Keratinocyte (primary cell): Measurements from ENCODE around the gene OR2AJ1. TPM values are rescaled to one million over a fixed set of nuclear protein-coding genes. Genes with fewer than 3 reads are reported as not detected.
"Not testable (repeated sequence)": the region's sequence is repeated elsewhere in the genome, so short reads cannot be mapped to it uniquely, and the experiment has no call there.

Experiments used
- DNase-seq: peaks from one replicate; pipeline ENCODE4 v3.0.0-alpha.2; 2011; ENCODE audit warnings: low read depth, missing footprints, low spot score
- FAIRE-seq: peaks from 2 replicates; lab custom pipeline; 2011; peaks lifted over from hg19 to GRCh38; lab: Jason Lieb, UNC
- H2AFZ ChIP-seq: 2 replicates; pipeline ENCODE4 v1.6.0; 2012; ENCODE audit warnings: low read length, control low read depth, inconsistent platforms; ENCODE audit not compliant: control insufficient read depth
- H3K27ac ChIP-seq: 2 replicates; pipeline ENCODE4 v1.5.1; 2011; ENCODE audit warnings: low read length; ENCODE audit not compliant: control insufficient read depth, insufficient read depth
- H3K27me3 ChIP-seq: 3 replicates; pipeline ENCODE4 v1.6.0; 2011; ENCODE audit warnings: low read length; ENCODE audit not compliant: control insufficient read depth, insufficient read depth; ENCODE audit errors: extremely low read depth
- H3K36me3 ChIP-seq, 2 experiments: 2 replicates in 1 of 2; 3 replicates in 1 of 2; pipeline ENCODE4 v1.5.1; 2011; ENCODE audit warnings: low read length in 2 of 2, mild to moderate bottlenecking in 1 of 2; ENCODE audit not compliant: control insufficient read depth in 2 of 2, insufficient read depth in 2 of 2; ENCODE audit errors: extremely low read depth in 1 of 2
- H3K4me1 ChIP-seq: 3 replicates; pipeline ENCODE4 v1.5.1; 2011; ENCODE audit warnings: low read length; ENCODE audit not compliant: control insufficient read depth, insufficient read depth; ENCODE audit errors: extremely low read depth
- H3K4me2 ChIP-seq: 3 replicates; pipeline ENCODE4 v1.6.0; 2011; ENCODE audit warnings: low read depth, low read length; ENCODE audit not compliant: control insufficient read depth, insufficient read depth; ENCODE audit errors: extremely low read depth
- H3K4me3 ChIP-seq, 3 experiments: fragments of 200-600 bp in 1 of 3; sonication (generic) in 1 of 3; 2 replicates in 2 of 3; 3 replicates in 1 of 3; pipeline ENCODE4 v1.5.1; 2011 to 2016; ENCODE audit warnings: low read length in 3 of 3, mild to moderate bottlenecking in 3 of 3, control low read depth in 2 of 3, inconsistent platforms in 1 of 3, low read depth in 1 of 3, mixed read lengths in 1 of 3, mixed run types in 1 of 3, moderate library complexity in 1 of 3; ENCODE audit not compliant: control insufficient read depth in 2 of 3, insufficient read depth in 2 of 3; ENCODE audit errors: extremely low read depth in 1 of 3
- H3K79me2 ChIP-seq: 2 replicates; pipeline ENCODE4 v1.6.0; 2012; ENCODE audit warnings: low read length; ENCODE audit not compliant: control insufficient read depth, insufficient read depth
- H3K9ac ChIP-seq: 3 replicates; pipeline ENCODE4 v1.6.0; 2011; ENCODE audit warnings: low read length; ENCODE audit not compliant: control insufficient read depth, insufficient read depth; ENCODE audit errors: extremely low read depth
- H3K9me1 ChIP-seq: 3 replicates; pipeline ENCODE4 v1.6.0; 2011; ENCODE audit warnings: low read length; ENCODE audit not compliant: control insufficient read depth, insufficient read depth; ENCODE audit errors: extremely low read depth
- H3K9me3 ChIP-seq: 2 replicates; pipeline ENCODE4 v1.5.1; 2012; ENCODE audit warnings: low read depth, low read length; ENCODE audit not compliant: control insufficient read depth
- H4K20me1 ChIP-seq: 3 replicates; pipeline ENCODE4 v1.6.0; 2011; ENCODE audit warnings: low read length; ENCODE audit not compliant: control insufficient read depth, insufficient read depth; ENCODE audit errors: extremely low read depth
- EZH2 ChIP-seq: IDR thresholded peaks from one replicate; pipeline ENCODE4 v1.6.1; 2012; ENCODE audit warnings: inconsistent platforms, mild to moderate bottlenecking, low read length, moderate library complexity
- dilution Hi-C: fragments of 300-500 bp; cut with MboI; formaldehyde crosslinking; loops from one replicate; pipeline ENCODE4 v1.7.0; 2020; ENCODE audit warnings: low sequenced_read_pairs; ENCODE audit not compliant: extremely low pct_ligation_motif_present
- polyA plus RNA-seq, 5 experiments: library from polyadenylated mRNA; depleted of rRNA in 3 of 5; stranded (reverse) in 3 of 5; stranded (forward) in 1 of 5; unstranded in 1 of 5; fragments of >200 nt; gene quantifications; 1 replicate in 1 of 5; 2 replicates in 3 of 5; 3 replicates in 1 of 5; pipeline versions ENCODE4 v1.2.1 to v1.2.3, GENCODE V29; 2011 to 2012; ENCODE audit warnings: missing spikeins in 2 of 5, low read depth in 1 of 5, low replicate concordance in 1 of 5
- TF ChIP-seq, protein P1 (sequence below), 3 experiments: IDR thresholded peaks in 1 of 3; conservative IDR thresholded peaks in 1 of 3; optimal IDR thresholded peaks in 1 of 3; 2 replicates in 2 of 3; 3 replicates in 1 of 3; pipeline versions ENCODE3 to v1.5.1; 2011; ENCODE audit warnings: low read length in 3 of 3, mild to moderate bottlenecking in 3 of 3, moderate library complexity in 2 of 3, control low read depth in 1 of 3, inconsistent platforms in 1 of 3; ENCODE audit not compliant: insufficient read depth in 2 of 3; ENCODE audit errors: extremely low read depth in 1 of 3

OR2AJ1 gene
- polyA plus RNA-seq, 1 donor (not counting 4 experiments of a cell fraction or from before 2014, with no cell fraction given) = not detected

DNA sequence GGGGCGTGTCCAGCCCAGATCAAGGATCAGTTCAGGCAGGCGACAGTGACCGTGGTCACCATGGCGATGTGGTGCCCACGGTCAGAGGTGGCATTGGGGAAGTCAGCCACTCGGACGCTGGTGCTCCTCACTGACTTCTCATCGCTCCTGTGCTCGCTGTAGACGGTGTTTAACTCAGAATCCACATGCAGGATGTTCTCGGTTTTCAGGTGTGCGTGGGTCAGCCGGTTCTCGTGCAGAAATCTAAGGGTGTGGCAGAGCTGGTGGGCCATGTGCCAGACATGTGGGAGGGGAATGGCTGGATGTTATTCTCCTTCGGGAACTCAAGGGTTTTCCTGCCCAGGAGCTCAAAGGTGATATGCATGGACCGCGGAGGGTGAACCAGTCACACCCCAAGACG lies 11.7 kb downstream of the OR2AJ1 start:
- Histone ChIP-seq H3K27me3 (no peaks in the 10 kb centered on the region), H3K4me1 (no peaks in the 10 kb centered on the region), H3K9ac (no peak overlapping the region), H3K27ac (no peak overlapping the region), H4K20me1 (no peaks in the 10 kb centered on the region), H3K4me2 (no peak overlapping the region), H3K4me3 (no peak overlapping the region), H3K9me3 (peaks cover 2% of the 10 kb centered on the region), H3K79me2 (no peaks in the 10 kb centered on the region), H3K9me1 (no peaks in the 10 kb centered on the region), H3K36me3 (no peaks in the 10 kb centered on the region), H2AFZ (no peak overlapping the region)
- DNase-seq (no peak), FAIRE-seq (no peak)
- dilution Hi-C loops = no loop called here
- TF ChIP-seq EZH2 = no peak
- TF ChIP-seq, protein P1, sequence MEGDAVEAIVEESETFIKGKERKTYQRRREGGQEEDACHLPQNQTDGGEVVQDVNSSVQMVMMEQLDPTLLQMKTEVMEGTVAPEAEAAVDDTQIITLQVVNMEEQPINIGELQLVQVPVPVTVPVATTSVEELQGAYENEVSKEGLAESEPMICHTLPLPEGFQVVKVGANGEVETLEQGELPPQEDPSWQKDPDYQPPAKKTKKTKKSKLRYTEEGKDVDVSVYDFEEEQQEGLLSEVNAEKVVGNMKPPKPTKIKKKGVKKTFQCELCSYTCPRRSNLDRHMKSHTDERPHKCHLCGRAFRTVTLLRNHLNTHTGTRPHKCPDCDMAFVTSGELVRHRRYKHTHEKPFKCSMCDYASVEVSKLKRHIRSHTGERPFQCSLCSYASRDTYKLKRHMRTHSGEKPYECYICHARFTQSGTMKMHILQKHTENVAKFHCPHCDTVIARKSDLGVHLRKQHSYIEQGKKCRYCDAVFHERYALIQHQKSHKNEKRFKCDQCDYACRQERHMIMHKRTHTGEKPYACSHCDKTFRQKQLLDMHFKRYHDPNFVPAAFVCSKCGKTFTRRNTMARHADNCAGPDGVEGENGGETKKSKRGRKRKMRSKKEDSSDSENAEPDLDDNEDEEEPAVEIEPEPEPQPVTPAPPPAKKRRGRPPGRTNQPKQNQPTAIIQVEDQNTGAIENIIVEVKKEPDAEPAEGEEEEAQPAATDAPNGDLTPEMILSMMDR (optimal IDR thresholded peaks at IDR 0.05 in 1 of 3, IDR thresholded peaks at IDR 0.05 in 1 of 3, conservative IDR thresholded peaks at IDR 0.05 in 1 of 3; ENCODE audit: extremely low read depth in 1 of 3, insufficient read depth in 2 of 3, low read length in 3 of 3) = no peak

DNA sequence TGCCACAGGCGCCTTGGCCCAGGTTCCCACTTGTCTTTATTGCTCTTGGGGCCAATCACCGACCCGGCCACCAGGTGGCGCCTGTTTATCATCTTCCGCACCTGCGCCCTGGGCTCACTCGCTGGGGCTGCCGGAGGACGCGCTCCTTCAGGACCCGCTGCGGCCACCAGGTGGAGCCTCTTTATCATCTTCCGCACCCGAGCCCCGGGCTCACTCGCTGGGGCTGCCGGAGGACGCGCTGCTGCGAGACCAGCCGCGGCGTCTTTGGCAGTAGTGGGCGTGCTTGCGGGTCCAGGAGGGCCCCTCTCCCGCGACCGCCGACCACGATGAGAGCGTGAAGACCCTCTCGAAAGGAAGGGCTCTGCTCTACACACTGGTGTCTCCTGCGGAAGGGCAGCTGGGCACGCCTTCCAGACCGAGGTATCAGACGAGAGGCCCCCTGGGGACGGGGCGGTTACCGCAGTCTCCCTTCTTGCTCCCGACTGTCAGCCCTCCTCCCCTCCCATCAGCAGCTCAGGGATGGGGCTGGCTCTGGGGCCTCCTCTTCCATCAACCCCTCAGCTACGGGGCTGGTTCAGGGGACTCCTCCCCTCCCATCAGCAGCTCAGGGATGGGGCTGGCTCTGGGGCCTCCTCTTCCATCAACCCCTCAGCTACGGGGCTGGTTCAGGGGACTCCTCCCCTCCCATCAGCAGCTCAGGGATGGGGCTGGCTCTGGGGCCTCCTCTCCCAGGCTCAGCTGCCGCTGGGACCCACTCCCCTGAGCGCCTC lies 12.5 kb downstream of the OR2AJ1 start:
- TF ChIP-seq, protein P1 (optimal IDR thresholded peaks at IDR 0.05 in 1 of 3, IDR thresholded peaks at IDR 0.05 in 1 of 3, conservative IDR thresholded peaks at IDR 0.05 in 1 of 3; ENCODE audit: extremely low read depth in 1 of 3, insufficient read depth in 2 of 3, low read length in 3 of 3) = peak; percentile 45 to 76 (median 54)
- H3K27ac ChIP-seq, H3K27me3 ChIP-seq, H3K9me1 ChIP-seq, H3K4me1 ChIP-seq, FAIRE-seq, H3K36me3 ChIP-seq, H3K9me3 ChIP-seq, H4K20me1 ChIP-seq, DNase-seq, H3K79me2 ChIP-seq, H3K9ac ChIP-seq, dilution Hi-C loops: not testable (repeated sequence)
- Histone ChIP-seq H3K4me3 (peak overlapping the region in 1 of 3 experiments; percentile 42), H2AFZ (peak overlapping the region; percentile 53), H3K4me2 (peak overlapping the region; percentile 44)
